ENCODE measurements around the gene SLC9A8. TPM values are rescaled to one million over a fixed set of nuclear protein-coding genes. Genes with fewer than 3 reads are reported as not detected.
A peak's percentile ranks its signal among the peaks of the same experiment; 100 is the strongest.

Gene SLC9A8
- total and polyA plus RNA-seq, 2 of the 4 experiments (the other 2 are of a cell fraction): 4.1 to 5.0 TPM

GRCh38 chr20:49790077-49790798, 22.4 kb upstream of the SLC9A8 start:
- intact Hi-C loops (cut with micrococcal nuclease): no loop called here
- H3K9me3 ChIP-seq (ENCODE audit: control insufficient read depth, insufficient read depth, low read length): no peaks in the 10 kb centered on the region

More at GRCh38 chr20:49790077-49790798, 22.4 kb upstream of the SLC9A8 start:
- ChIA-PET CTCF (interaction anchor here (0.6 kb wide), 2 partner anchors 17 to 170 kb away, joined by 3 to 6 read pairs; no protein-coding TSS in a partner anchor), POLR2A (ENCODE audit: unreplicated experiment) (interaction anchor here (0.6 kb wide), 1 partner anchor 63 kb away, joined by 5 read pairs; no protein-coding TSS in a partner anchor)
- TF ChIP-seq CEBPB (IDR thresholded peaks at IDR 0.05; ENCODE audit: low read depth, low read length) (peak; percentile 73), BHLHE40 (IDR thresholded peaks at IDR 0.05; ENCODE audit: low read depth, low read length) (no peak)
- Histone ChIP-seq H3K36me3 (ENCODE audit: control insufficient read depth, insufficient read depth, low read length) (no peaks in the 10 kb centered on the region), H3K14ac (replicated peaks; ENCODE audit: low read depth, low read length) (peak overlapping the region; percentile 55), H3K4me3 (ENCODE audit: insufficient read depth, low read depth, low read length) (no peak overlapping the region), H3K79me1 (ENCODE audit: low read depth in 1 of 2, low read length in 2 of 2) (no peaks in the 10 kb centered on the region), H3K9ac (ENCODE audit: low read depth, low read length) (peak overlapping the region; percentile 67; the same call in 1 of the 2 replicates), H2BK20ac (ENCODE audit: low read depth, low read length) (peak overlapping the region; percentile 97), H2AFZ (replicated peaks; ENCODE audit: low read length, poor library complexity) (peak overlapping the region; percentile 90), H4K91ac (ENCODE audit: insufficient read depth, low read depth, low read length) (peak overlapping the region; percentile 95), H2BK5ac (ENCODE audit: low read depth, low read length, poor library complexity, severe bottlenecking) (peak overlapping the region; percentile 99), H3K18ac (ENCODE audit: low read depth, low read length) (peak overlapping the region; percentile 91), H3K4ac (ENCODE audit: low read depth, low read length) (peak overlapping the region; percentile 85), H4K8ac (ENCODE audit: low read depth in 2 of 2, low read length in 2 of 2) (peak overlapping the region; percentile 72 to 77), H3K27me3 (ENCODE audit: control insufficient read depth, insufficient read depth, low read length) (no peaks in the 10 kb centered on the region), H3K23ac (ENCODE audit: low read depth, low read length) (peak overlapping the region; percentile 60), H3K56ac (ENCODE audit: extremely low read depth, insufficient read depth, low read length) (peak overlapping the region; percentile 25; the same call in 1 of the 2 replicates), H3K27ac (ENCODE audit: insufficient read depth, low read length) (peak overlapping the region; percentile 99), H2AK9ac (replicated peaks; ENCODE audit: low read depth, low read length, poor library complexity) (peak overlapping the region; percentile 94), H3K9me1 (ENCODE audit: insufficient read depth, low read length) (peaks cover 18% of the 10 kb centered on the region), H4K20me1 (ENCODE audit: insufficient read depth, low read length) (no peaks in the 10 kb centered on the region), H3K4me2 (ENCODE audit: low read depth, low read length) (peak overlapping the region; percentile 73), H4K5ac (ENCODE audit: low read depth, low read length) (peak overlapping the region; percentile 94), H2BK120ac (ENCODE audit: low read depth, low read length) (peak overlapping the region; percentile 94), H2BK15ac (ENCODE audit: low read depth, low read length) (peak overlapping the region; percentile 91; the same call in 2 of the 3 replicates), H2AK5ac (ENCODE audit: low read depth, low read length) (peak overlapping the region; percentile 30), H3K4me1 (ENCODE audit: control insufficient read depth, insufficient read depth, low read length) (peaks cover 15% of the 10 kb centered on the region)
- 23% methylated on average over 4 of the region's 9 CpGs; no CpG with 5 or more reads in 1 of the 2 experiments for WGBS, 2 experiments (ENCODE audit: extremely low coverage in 2 of 2, insufficient read length in 1 of 2)
- ATAC-seq (ENCODE audit: low read depth): peak; percentile 79
- in situ Hi-C loops (cut with MboI; ENCODE audit: low sequenced_read_pairs) (no loop called here), dilution Hi-C loops (cut with HindIII; ENCODE audit: low sequenced_read_pairs, unreplicated experiment) (no loop called here)
- DNase-seq: peak; percentile 89
- no TSS peak for BruUV-seq (replicated peaks)
